Ectodermal cell (in vitro differentiated cells): ENCODE data around the gene RAN.
"Not testable (repeated sequence)": the region's sequence is repeated elsewhere in the genome, so short reads cannot be mapped to it uniquely, and the experiment has no call there.

Experiments used
- H3K27ac ChIP-seq: 2 replicates; pipeline ENCODE4 v1.7.0; 2013; ENCODE audit warnings: mild to moderate bottlenecking, low read depth, low read length; ENCODE audit not compliant: insufficient read depth, poor library complexity, severe bottlenecking
- H3K27me3 ChIP-seq: 2 replicates; pipeline ENCODE4 v1.7.0; 2013; ENCODE audit warnings: mild to moderate bottlenecking, low read length; ENCODE audit not compliant: insufficient read depth, control insufficient read depth, poor library complexity, severe bottlenecking
- H3K36me3 ChIP-seq: one replicate; pipeline ENCODE4 v1.7.0; 2013; ENCODE audit warnings: low read length; ENCODE audit not compliant: control insufficient read depth, insufficient read depth
- H3K4me1 ChIP-seq: one replicate; pipeline ENCODE4 v1.7.0; 2013; ENCODE audit warnings: low read length; ENCODE audit not compliant: control insufficient read depth, insufficient read depth
- H3K4me3 ChIP-seq: 2 replicates; pipeline ENCODE4 v1.7.0; 2013; ENCODE audit warnings: low read depth, low read length, control low read depth; ENCODE audit not compliant: insufficient read depth
- H3K9me3 ChIP-seq: 2 replicates; pipeline ENCODE4 v1.7.0; 2013; ENCODE audit warnings: mild to moderate bottlenecking, low read length, moderate library complexity; ENCODE audit not compliant: control insufficient read depth
- WGBS, 2 experiments: methylation state at CpG; one replicate each; pipeline ENCODE4 v1.1.7; 2013; ENCODE audit warnings: missing lambda C conversion rate in 2 of 2; 5-methylcytosine and 5-hydroxymethylcytosine counted together

RAN gene

GRCh38 chr12:130904936-130905455 lies 33.1 kb downstream of the RAN start:
- not testable (repeated sequence) for H3K27me3 ChIP-seq, H3K9me3 ChIP-seq, H3K27ac ChIP-seq, H3K4me1 ChIP-seq, H3K36me3 ChIP-seq, H3K4me3 ChIP-seq
- WGBS, 2 experiments: 94 to 95% methylated on average over 31 of the region's 31 CpGs

GRCh38 chr12:130909111-130909510 lies 37.2 kb downstream of the RAN start:
- Histone ChIP-seq H3K27me3 (no peaks in the 10 kb centered on the region), H3K36me3 (no peaks in the 10 kb centered on the region), H3K4me3 (no peak overlapping the region), H3K9me3 (no peaks in the 10 kb centered on the region), H3K27ac (no peak overlapping the region), H3K4me1 (no peaks in the 10 kb centered on the region)
- WGBS, 2 experiments: 87 to 92% methylated on average over 4 of the region's 4 CpGs

DNA sequence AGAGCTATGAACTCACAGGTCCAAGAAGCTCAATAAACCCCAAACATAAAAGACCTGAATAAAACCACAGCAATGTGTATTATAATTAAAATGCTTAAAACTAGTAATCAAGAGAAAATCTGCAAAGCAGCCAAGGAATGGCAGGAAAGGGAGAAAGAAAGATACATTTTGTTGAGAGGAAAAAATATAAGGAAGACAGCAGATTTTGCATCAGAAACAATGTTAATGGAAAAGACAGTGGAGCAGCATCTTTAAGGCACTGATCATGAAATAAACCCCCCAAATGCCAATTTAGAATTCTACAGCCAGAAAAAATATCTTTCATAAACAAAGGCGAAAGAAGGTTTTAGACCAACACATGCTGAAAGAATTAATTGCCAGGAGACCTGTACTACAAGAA lies 39.3 kb downstream of the RAN start:
- no peak overlapping the region for H3K27ac ChIP-seq
- H3K9me3 ChIP-seq: no peaks in the 10 kb centered on the region

DNA sequence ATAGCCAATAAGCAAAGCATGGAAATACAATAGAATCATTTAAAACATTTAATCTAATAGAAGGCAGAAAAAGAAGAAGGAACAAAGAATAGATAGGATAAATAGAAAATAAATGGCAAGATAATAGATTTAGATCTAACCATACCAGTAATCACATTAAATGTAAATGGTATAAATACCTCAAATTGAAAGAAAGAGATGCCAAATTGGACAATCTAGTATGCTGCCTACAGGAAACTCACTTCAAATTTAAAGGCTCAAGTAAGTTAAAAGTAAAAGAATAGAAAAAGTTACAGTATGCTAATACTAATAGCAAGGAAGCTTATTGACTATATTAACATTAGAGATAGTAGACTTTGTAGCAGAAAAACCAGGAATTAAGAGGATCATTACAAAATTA lies 40.1 kb downstream of the RAN start:
- Histone ChIP-seq H3K4me1 (no peaks in the 10 kb centered on the region), H3K9me3 (no peaks in the 10 kb centered on the region), H3K36me3 (no peaks in the 10 kb centered on the region), H3K27me3 (peaks cover 6% of the 10 kb centered on the region), H3K4me3 (no peak overlapping the region), H3K27ac (no peak overlapping the region)

More for the DNA sequence above, 39.3 kb downstream of the RAN start:
- WGBS, 2 experiments: 0% methylated on average over 1 of the region's 1 CpG; no CpG with 5 or more reads in 1 of the 2 experiments
- Histone ChIP-seq H3K27me3 (no peaks in the 10 kb centered on the region), H3K36me3 (no peaks in the 10 kb centered on the region), H3K4me1 (no peaks in the 10 kb centered on the region), H3K4me3 (no peak overlapping the region)

- Histone ChIP-seq H3K27me3 (peaks cover 7% of the 10 kb centered on the region), H3K9me3 (no peaks in the 10 kb centered on the region), H3K4me1 (no peaks in the 10 kb centered on the region), H3K27ac (no peak overlapping the region), H3K36me3 (no peaks in the 10 kb centered on the region), H3K4me3 (no peak overlapping the region)
- 41% methylated on average over 36 of the region's 37 CpGs for WGBS, 2 experiments
Measured at GRCh38 chr12:130916241-130916911, 44.5 kb downstream of the RAN start.

DNA sequence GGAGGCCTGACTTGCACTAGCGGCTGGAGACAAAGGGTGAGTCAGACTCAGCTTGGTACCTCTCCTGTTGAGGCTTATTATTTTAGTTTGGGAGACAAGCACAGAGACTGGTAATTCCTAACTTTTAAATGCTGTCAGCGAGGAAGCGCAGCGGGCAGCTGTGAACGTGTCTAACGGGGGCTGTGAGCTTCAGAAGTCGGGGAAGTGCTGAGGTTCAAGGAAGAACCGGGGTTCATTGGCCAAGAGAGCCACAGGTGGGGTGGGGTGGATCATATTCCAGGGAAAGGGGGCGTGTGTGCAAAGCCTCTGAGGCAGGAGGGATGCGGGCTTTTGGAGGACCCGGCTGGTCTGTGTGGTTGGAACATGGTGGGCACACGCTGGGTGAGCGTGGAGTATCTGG lies 45.7 kb downstream of the RAN start:
- Histone ChIP-seq H3K4me1 (no peaks in the 10 kb centered on the region), H3K4me3 (no peak overlapping the region), H3K9me3 (no peaks in the 10 kb centered on the region), H3K27me3 (peaks cover 7% of the 10 kb centered on the region), H3K27ac (no peak overlapping the region), H3K36me3 (no peaks in the 10 kb centered on the region)
- 95% methylated on average over 13 of the region's 13 CpGs for WGBS, 2 experiments

DNA sequence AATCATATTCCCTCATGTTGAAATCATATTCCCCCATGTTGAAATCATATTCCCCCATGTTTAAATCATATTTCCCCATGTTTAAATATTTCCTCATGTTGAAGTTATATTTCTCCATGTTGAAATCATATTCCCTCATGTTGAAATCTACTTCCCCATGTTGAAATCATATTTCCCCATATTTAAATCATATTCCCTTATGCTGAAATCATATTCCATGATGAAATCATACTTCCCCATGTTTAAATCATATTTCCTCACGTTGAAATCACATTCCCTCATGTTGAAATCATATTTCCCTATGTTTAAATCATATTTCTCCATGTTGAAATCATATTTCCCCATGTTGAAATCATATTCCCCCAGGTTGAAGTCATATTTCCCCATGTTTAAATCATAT lies 47.2 kb downstream of the RAN start:
- Histone ChIP-seq H3K36me3 (no peaks in the 10 kb centered on the region), H3K4me1 (no peaks in the 10 kb centered on the region), H3K4me3 (no peak overlapping the region), H3K27me3 (peaks cover 7% of the 10 kb centered on the region), H3K27ac (no peak overlapping the region), H3K9me3 (no peaks in the 10 kb centered on the region)
- WGBS, 2 experiments: 54 to 69% methylated on average over 1 of the region's 1 CpG

GRCh38 chr12:130920119-130920703 lies 48.3 kb downstream of the RAN start:
- Histone ChIP-seq H3K27ac (no peak overlapping the region), H3K36me3 (no peaks in the 10 kb centered on the region), H3K4me1 (no peaks in the 10 kb centered on the region), H3K4me3 (no peak overlapping the region), H3K27me3 (peaks cover 7% of the 10 kb centered on the region), H3K9me3 (no peaks in the 10 kb centered on the region)
- WGBS, 2 experiments: 91 to 95% methylated on average over 15 of the region's 15 CpGs

GRCh38 chr12:130920723-130921381 lies 49.0 kb downstream of the RAN start:
- H3K27ac ChIP-seq: no peak overlapping the region
- peaks cover 7% of the 10 kb centered on the region for H3K27me3 ChIP-seq
- 89 to 90% methylated on average over 8 of the region's 8 CpGs for WGBS, 2 experiments
- no peak overlapping the region for H3K4me3 ChIP-seq
- no peaks in the 10 kb centered on the region for H3K36me3 ChIP-seq
- no peaks in the 10 kb centered on the region for H3K4me1 ChIP-seq
- no peaks in the 10 kb centered on the region for H3K9me3 ChIP-seq

GRCh38 chr12:130922511-130922953 lies 50.7 kb downstream of the RAN start:
- 87 to 88% methylated on average over 3 to 4 of the region's 4 CpGs for WGBS, 2 experiments

More at GRCh38 chr12:130922511-130922953, 50.7 kb downstream of the RAN start:
- Histone ChIP-seq H3K27ac (no peak overlapping the region), H3K4me3 (no peak overlapping the region), H3K9me3 (no peaks in the 10 kb centered on the region), H3K27me3 (no peaks in the 10 kb centered on the region), H3K36me3 (no peaks in the 10 kb centered on the region), H3K4me1 (no peaks in the 10 kb centered on the region)
